ENCODE results near the gene LRG1. TPM values are rescaled to one million over a fixed set of nuclear protein-coding genes. Genes with fewer than 3 reads are reported as not detected.

The LRG1 gene
- total RNA-seq, 1 experiment from 2014 or later = not detected

GRCh38 chr19:4510435-4511255 lies 29.2 kb downstream of the LRG1 start:
- Histone ChIP-seq H3K36me3 (ENCODE audit: insufficient read depth, low read length, poor library complexity, severe bottlenecking) (no peaks in the 10 kb centered on the region), H3K4me3 (ENCODE audit: low read depth, low read length, poor library complexity, severe bottlenecking) (no peak overlapping the region), H3K9me3 (ENCODE audit: low read depth, low read length, poor library complexity, severe bottlenecking) (no peaks in the 10 kb centered on the region), H3K4me1 (ENCODE audit: insufficient read depth, low read length, poor library complexity, severe bottlenecking) (no peaks in the 10 kb centered on the region), H3K27me3 (replicated peaks; ENCODE audit: insufficient read depth, low read depth, low read length, poor library complexity) (no peaks in the 10 kb centered on the region), H3K27ac (ENCODE audit: low read depth, low read length, poor library complexity, severe bottlenecking) (no peak overlapping the region)
- ChIA-PET CTCF (no interaction called here), POLR2A (ENCODE audit: low non-redundant PET) (no interaction called here)
- intact Hi-C loops (cut with micrococcal nuclease; ENCODE audit: unreplicated experiment) = no loop called here
- no peak for DNase-seq (ENCODE audit: low spot score)
- no peak for TF ChIP-seq EZH2 (IDR thresholded peaks at IDR 0.05; ENCODE audit: borderline replicate concordance, low read depth, low read length, poor library complexity, severe bottlenecking)
- no TSS peak for BruUV-seq (replicated peaks)

- intact Hi-C loops (cut with micrococcal nuclease; ENCODE audit: unreplicated experiment) = no loop called here
- no peak overlapping the region for H3K27ac ChIP-seq (ENCODE audit: low read depth, low read length, poor library complexity, severe bottlenecking)
- no peaks in the 10 kb centered on the region for H3K27me3 ChIP-seq (replicated peaks; ENCODE audit: insufficient read depth, low read depth, low read length, poor library complexity)
- no peak for DNase-seq (ENCODE audit: low spot score)
- ChIA-PET POLR2A (ENCODE audit: low non-redundant PET) (interaction anchor here (0.6 kb wide), 1 partner anchor 131 kb away, joined by 13 read pairs; no protein-coding TSS in a partner anchor), CTCF (no interaction called here)
- H3K4me1 ChIP-seq (ENCODE audit: insufficient read depth, low read length, poor library complexity, severe bottlenecking) = no peaks in the 10 kb centered on the region
- H3K9me3 ChIP-seq (ENCODE audit: low read depth, low read length, poor library complexity, severe bottlenecking) = no peaks in the 10 kb centered on the region
- no peaks in the 10 kb centered on the region for H3K36me3 ChIP-seq (ENCODE audit: insufficient read depth, low read length, poor library complexity, severe bottlenecking)
- TF ChIP-seq CTCF (conservative IDR thresholded peaks at IDR 0.05; ENCODE audit: low read depth, low read length) (no peak), EZH2 (IDR thresholded peaks at IDR 0.05; ENCODE audit: borderline replicate concordance, low read depth, low read length, poor library complexity, severe bottlenecking) (no peak)
- no TSS peak for BruUV-seq (replicated peaks)
- H3K4me3 ChIP-seq (ENCODE audit: low read depth, low read length, poor library complexity, severe bottlenecking) = no peak overlapping the region
Observed at GRCh38 chr19:4508698-4509097, 31.1 kb downstream of the LRG1 start.

- no peak overlapping the region for H3K4me3 ChIP-seq (ENCODE audit: low read depth, low read length, poor library complexity, severe bottlenecking)
- H3K9me3 ChIP-seq (ENCODE audit: low read depth, low read length, poor library complexity, severe bottlenecking) = no peaks in the 10 kb centered on the region
- DNase-seq (ENCODE audit: low spot score) = no peak
- no peaks in the 10 kb centered on the region for H3K36me3 ChIP-seq (ENCODE audit: insufficient read depth, low read length, poor library complexity, severe bottlenecking)
- H3K27me3 ChIP-seq (replicated peaks; ENCODE audit: insufficient read depth, low read depth, low read length, poor library complexity) = no peaks in the 10 kb centered on the region
- ChIA-PET CTCF (interaction anchor here (0.8 kb wide), 1 partner anchor 17 kb away, joined by 4 read pairs; no protein-coding TSS in a partner anchor), POLR2A (ENCODE audit: low non-redundant PET) (no interaction called here)
- no peak overlapping the region for H3K27ac ChIP-seq (ENCODE audit: low read depth, low read length, poor library complexity, severe bottlenecking)
- TF ChIP-seq CTCF (conservative IDR thresholded peaks at IDR 0.05; ENCODE audit: low read depth, low read length) (no peak), EZH2 (IDR thresholded peaks at IDR 0.05; ENCODE audit: borderline replicate concordance, low read depth, low read length, poor library complexity, severe bottlenecking) (no peak)
- intact Hi-C loops (cut with micrococcal nuclease; ENCODE audit: unreplicated experiment) = no loop called here
- BruUV-seq (replicated peaks) = no TSS peak
- H3K4me1 ChIP-seq (ENCODE audit: insufficient read depth, low read length, poor library complexity, severe bottlenecking) = no peaks in the 10 kb centered on the region
Observed at GRCh38 chr19:4507804-4508203, 32.0 kb downstream of the LRG1 start.

GRCh38 chr19:4507150-4507452 lies 32.7 kb downstream of the LRG1 start:
- CTCF ChIA-PET = interaction anchor here (0.6 to 0.8 kb wide), 2 partner anchors 18 to 36 kb away, joined by 4 read pairs; no protein-coding TSS in a partner anchor
- peaks cover 3% of the 10 kb centered on the region for H3K36me3 ChIP-seq (ENCODE audit: insufficient read depth, low read length, poor library complexity, severe bottlenecking)
- H3K9me3 ChIP-seq (ENCODE audit: low read depth, low read length, poor library complexity, severe bottlenecking) = no peaks in the 10 kb centered on the region
- TF ChIP-seq CTCF (conservative IDR thresholded peaks at IDR 0.05; ENCODE audit: low read depth, low read length) (no peak), EZH2 (IDR thresholded peaks at IDR 0.05; ENCODE audit: borderline replicate concordance, low read depth, low read length, poor library complexity, severe bottlenecking) (no peak)
- POLR2A ChIA-PET (ENCODE audit: low non-redundant PET) = no interaction called here
- no peak for DNase-seq (ENCODE audit: low spot score)
- no peak overlapping the region for H3K4me3 ChIP-seq (ENCODE audit: low read depth, low read length, poor library complexity, severe bottlenecking)
- no peaks in the 10 kb centered on the region for H3K4me1 ChIP-seq (ENCODE audit: insufficient read depth, low read length, poor library complexity, severe bottlenecking)
- H3K27ac ChIP-seq (ENCODE audit: low read depth, low read length, poor library complexity, severe bottlenecking) = no peak overlapping the region
- H3K27me3 ChIP-seq (replicated peaks; ENCODE audit: insufficient read depth, low read depth, low read length, poor library complexity) = no peaks in the 10 kb centered on the region
- intact Hi-C loops (cut with micrococcal nuclease; ENCODE audit: unreplicated experiment) = no loop called here
- BruUV-seq (replicated peaks) = no TSS peak

Data from A673 (cell line).